ENCODE results near the gene MBTPS1. TPM values are rescaled to one million over a fixed set of nuclear protein-coding genes. Genes with fewer than 3 reads are reported as not detected.

Gene MBTPS1
- total and polyA plus RNA-seq, 10 of the 15 experiments (the other 5 are each of a cell fraction or from before 2014, with no cell fraction given): 1.3 to 43.9 (median 35.2) TPM

- TF ChIP-seq CUX1 (IDR thresholded peaks at IDR 0.05; ENCODE audit: insufficient replicate concordance, low read depth, low read length): peak; percentile 16
- peak; percentile 48; the same call in 1 of the 2 replicates for TF ChIP-seq HDGF (IDR thresholded peaks at IDR 0.05)
- TF ChIP-seq TCF12 (IDR thresholded peaks at IDR 0.05; ENCODE audit: low read depth, low read length): peak; percentile 74; the same call in 1 of the 2 replicates
- TF ChIP-seq EGR1 (IDR thresholded peaks at IDR 0.05; ENCODE audit: borderline replicate concordance in 1 of 2, low read depth in 2 of 2, low read length in 2 of 2): peak; percentile 42 to 79; a peak in 2 of 3 replicates
- peak; percentile 91 for TF ChIP-seq BRCA1 (IDR thresholded peaks at IDR 0.05; ENCODE audit: low read depth, low read length)
- TF ChIP-seq TARDBP (IDR thresholded peaks at IDR 0.05; ENCODE audit: borderline replicate concordance): no peak
- TF ChIP-seq NKRF (conservative IDR thresholded peaks at IDR 0.05): peak; percentile 72
- TF ChIP-seq SREBF1 (IDR thresholded peaks at IDR 0.05; ENCODE audit: low read length): no peak
- TF ChIP-seq CREB1 (IDR thresholded peaks at IDR 0.05; ENCODE audit: low read depth): 0 out of 2 replicates have a peak, but pooled peaks have one; percentile 0
- TF ChIP-seq RUNX3 (IDR thresholded peaks at IDR 0.05; ENCODE audit: low read length): peak; percentile 24; the same call in 1 of the 2 replicates
- peak; percentile 70 for TF ChIP-seq YY1 (IDR thresholded peaks at IDR 0.05; ENCODE audit: low read depth, low read length)
- TF ChIP-seq IRF5 (IDR thresholded peaks at IDR 0.05; ENCODE audit: borderline replicate concordance): peak; percentile 66
- 0 out of 2 replicates have a peak, but pooled peaks have one; percentile 42 for TF ChIP-seq WRNIP1 (IDR thresholded peaks at IDR 0.05; ENCODE audit: borderline replicate concordance, low read depth, low read length)
- TF ChIP-seq MXI1 (IDR thresholded peaks at IDR 0.05; ENCODE audit: low read depth, low read length): peak; percentile 84
- TF ChIP-seq JUNB (IDR thresholded peaks at IDR 0.05): no peak
- peak; percentile 75; the same call in 1 of the 2 replicates for TF ChIP-seq POLR2AphosphoS2 (IDR thresholded peaks at IDR 0.05; ENCODE audit: low read depth, low read length)
- no peak for TF ChIP-seq RAD51 (IDR thresholded peaks at IDR 0.05)
- TF ChIP-seq, protein P1, sequence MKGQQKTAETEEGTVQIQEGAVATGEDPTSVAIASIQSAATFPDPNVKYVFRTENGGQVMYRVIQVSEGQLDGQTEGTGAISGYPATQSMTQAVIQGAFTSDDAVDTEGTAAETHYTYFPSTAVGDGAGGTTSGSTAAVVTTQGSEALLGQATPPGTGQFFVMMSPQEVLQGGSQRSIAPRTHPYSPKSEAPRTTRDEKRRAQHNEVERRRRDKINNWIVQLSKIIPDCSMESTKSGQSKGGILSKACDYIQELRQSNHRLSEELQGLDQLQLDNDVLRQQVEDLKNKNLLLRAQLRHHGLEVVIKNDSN (IDR thresholded peaks at IDR 0.05; ENCODE audit: borderline replicate concordance, extremely low read length, insufficient read depth, low read depth, low read length): peak; percentile 7
- no peak for TF ChIP-seq ATF7 (IDR thresholded peaks at IDR 0.05; ENCODE audit: low read depth)
- peak; percentile 65; the same call in 1 of the 2 replicates for TF ChIP-seq TAF1 (IDR thresholded peaks at IDR 0.05; ENCODE audit: borderline replicate concordance, low read depth, low read length)
- TF ChIP-seq HDAC2 (IDR thresholded peaks at IDR 0.05): no peak
- TF ChIP-seq NR2F1 (conservative IDR thresholded peaks at IDR 0.05): peak; percentile 99
Measured at GRCh38 chr16:84116720-84117493, at the start of gene MBTPS1 (continued).

Data from GM12878 (cell line).